ENCODE data around the gene RNASEH2C. TPM values are rescaled to one million over a fixed set of nuclear protein-coding genes. Genes with fewer than 3 reads are reported as not detected.

Gene RNASEH2C
- total RNA-seq, 5 donors from 2014 or later (not counting 1 experiment from before 2014, with no cell fraction given): 35.8 to 77.4 (median 70.7) TPM

DNA sequence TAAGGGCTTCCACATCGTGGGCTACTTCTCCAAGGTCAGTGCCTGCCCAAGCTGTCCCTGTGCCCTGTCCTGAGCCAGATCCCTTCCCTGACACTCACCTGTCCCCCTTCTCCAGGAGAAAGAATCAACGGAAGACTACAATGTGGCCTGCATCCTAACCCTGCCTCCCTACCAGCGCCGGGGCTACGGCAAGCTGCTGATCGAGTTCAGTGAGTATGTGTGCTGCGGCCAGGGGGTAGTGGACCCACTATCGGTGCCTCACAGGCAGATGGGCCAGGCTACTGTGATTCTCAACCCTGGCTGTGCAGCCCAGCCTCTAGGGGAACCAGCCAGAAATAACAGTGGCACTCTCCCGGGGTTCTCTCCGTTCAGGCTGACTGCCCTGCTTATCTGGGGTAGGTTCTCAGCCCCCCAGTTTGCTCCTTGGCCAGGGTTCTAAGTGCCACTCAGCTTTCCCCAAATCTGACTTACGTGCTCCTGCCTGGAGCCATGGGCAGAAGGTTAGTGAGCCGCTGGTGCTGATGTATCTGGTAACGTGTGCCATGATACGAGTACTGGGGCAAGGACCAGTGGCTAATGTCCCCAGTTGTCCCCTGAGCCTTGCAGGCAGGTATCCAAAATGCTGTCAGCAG, 3.7 kb downstream of the RNASEH2C start:
- H3K27me3 Mint-ChIP-seq: no peaks in the 10 kb centered on the region
- H3K36me3 Mint-ChIP-seq: peaks cover 43% of the 10 kb centered on the region
- WGBS (ENCODE audit: insufficient coverage): 90% methylated on average over 10 of the region's 14 CpGs

DNA sequence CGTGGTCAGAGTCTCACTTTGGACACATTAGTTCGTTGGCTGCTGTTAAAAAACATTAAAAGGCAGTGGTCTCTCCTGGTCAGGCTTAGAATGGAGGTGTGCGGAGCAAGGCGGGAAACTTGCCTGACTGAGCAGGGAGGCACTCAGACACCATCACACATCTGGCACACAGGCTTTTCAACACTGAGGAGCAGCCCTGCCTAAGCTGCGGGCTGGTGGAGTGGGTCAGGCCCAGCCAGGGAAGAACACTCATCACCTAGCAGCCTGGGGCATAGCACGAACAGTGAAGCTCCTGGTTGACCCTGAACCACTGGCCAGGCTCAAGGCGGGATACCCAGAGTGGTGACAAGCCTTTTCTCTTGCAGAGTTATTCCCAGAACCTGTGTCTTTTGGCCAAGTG, 4.3 kb downstream of the RNASEH2C start:
- ATAC-seq (replicated peaks in 1 of 4) (no peak), DNase-seq (no peak)
- CTCF ChIA-PET: no interaction called here
- Histone ChIP-seq H3K9me3 (no peaks in the 10 kb centered on the region), H3K4me1 (ENCODE audit: control insufficient read depth in 1 of 2, extremely low read depth in 1 of 2, insufficient read depth in 2 of 2, low read length in 2 of 2) (peaks cover 16 to 47% of the 10 kb centered on the region in 2 experiments), H3K4me3 (ENCODE audit: control insufficient read depth in 1 of 2, extremely low read depth in 1 of 2, low read length in 1 of 2) (no peak overlapping the region), H3K36me3 (ENCODE audit: control insufficient read depth in 2 of 2, extremely low read depth in 1 of 2, insufficient read depth in 1 of 2, low read length in 1 of 2) (peaks cover 29 to 65% of the 10 kb centered on the region in 2 donors), H3K27me3 (replicated peaks in 1 of 2; ENCODE audit: control insufficient read depth in 2 of 2, extremely low read depth in 1 of 2, insufficient read depth in 2 of 2, low read length in 1 of 2) (no peaks in the 10 kb centered on the region), H3K27ac (ENCODE audit: low read length) (no peak overlapping the region)
- Mint-ChIP-seq H3K9me3 (no peaks in the 10 kb centered on the region), H3K27ac (no peak overlapping the region), H3K4me1 (peaks cover 54 to 58% (median 54%) of the 10 kb centered on the region in 3 donors), H3K27me3 (no peaks in the 10 kb centered on the region), H3K4me3 (no peak overlapping the region), H3K36me3 (peaks cover 43% of the 10 kb centered on the region)
- POLR2A ChIA-PET: no interaction called here
- 88% methylated on average over 4 of the region's 7 CpGs for WGBS (ENCODE audit: insufficient coverage)

More for the DNA sequence above, 3.7 kb downstream of the RNASEH2C start:
- no peaks in the 10 kb centered on the region for H3K9me3 Mint-ChIP-seq
- DNase-seq: no peak
- Histone ChIP-seq H3K36me3 (ENCODE audit: control insufficient read depth in 2 of 2, extremely low read depth in 1 of 2, insufficient read depth in 1 of 2, low read length in 1 of 2) (peaks cover 29 to 65% of the 10 kb centered on the region in 2 donors), H3K27ac (ENCODE audit: low read length) (no peak overlapping the region), H3K27me3 (replicated peaks in 1 of 2; ENCODE audit: control insufficient read depth in 2 of 2, extremely low read depth in 1 of 2, insufficient read depth in 2 of 2, low read length in 1 of 2) (no peaks in the 10 kb centered on the region), H3K9me3 (no peaks in the 10 kb centered on the region), H3K4me1 (ENCODE audit: control insufficient read depth in 1 of 2, extremely low read depth in 1 of 2, insufficient read depth in 2 of 2, low read length in 2 of 2) (peaks cover 16 to 41% of the 10 kb centered on the region in 2 experiments), H3K4me3 (ENCODE audit: control insufficient read depth in 1 of 2, extremely low read depth in 1 of 2, low read length in 1 of 2) (no peak overlapping the region)
- CTCF ChIA-PET: no interaction called here
- H3K27ac Mint-ChIP-seq: no peak overlapping the region
- ATAC-seq (replicated peaks in 1 of 4): no peak
- H3K4me3 Mint-ChIP-seq: no peak overlapping the region
- H3K4me1 Mint-ChIP-seq: peaks cover 51 to 57% (median 54%) of the 10 kb centered on the region in 3 donors
- POLR2A ChIA-PET: no interaction called here

DNA sequence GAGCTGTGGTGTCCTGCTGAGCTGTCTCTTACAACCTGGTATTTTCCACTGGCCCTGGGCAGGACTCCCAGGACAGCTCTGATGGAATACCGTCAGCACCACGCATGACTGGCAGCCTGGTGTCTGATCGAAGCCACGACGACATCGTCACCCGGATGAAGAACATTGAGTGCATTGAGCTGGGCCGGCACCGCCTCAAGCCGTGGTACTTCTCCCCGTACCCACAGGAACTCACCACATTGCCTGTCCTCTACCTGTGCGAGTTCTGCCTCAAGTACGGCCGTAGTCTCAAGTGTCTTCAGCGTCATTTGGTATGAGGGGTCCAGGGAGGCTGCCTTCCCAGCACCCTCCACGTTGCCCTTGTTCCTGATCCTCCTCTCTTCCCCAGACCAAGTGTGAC, 6.2 kb downstream of the RNASEH2C start:
- Mint-ChIP-seq H3K9me3 (no peaks in the 10 kb centered on the region), H3K36me3 (peaks cover 43% of the 10 kb centered on the region), H3K4me3 (peak overlapping the region in 2 of 3 donors; percentile 7 to 49), H3K27ac (peak overlapping the region in 1 of 2 donors; percentile 28), H3K4me1 (peaks cover 46 to 49% (median 48%) of the 10 kb centered on the region in 3 donors), H3K27me3 (no peaks in the 10 kb centered on the region)
- CTCF ChIA-PET: no interaction called here
- Histone ChIP-seq H3K27ac (ENCODE audit: low read length) (no peak overlapping the region), H3K9me3 (no peaks in the 10 kb centered on the region), H3K36me3 (ENCODE audit: control insufficient read depth in 2 of 2, extremely low read depth in 1 of 2, insufficient read depth in 1 of 2, low read length in 1 of 2) (peaks cover 26 to 65% of the 10 kb centered on the region in 2 donors), H3K4me1 (ENCODE audit: control insufficient read depth in 1 of 2, extremely low read depth in 1 of 2, insufficient read depth in 2 of 2, low read length in 2 of 2) (peaks cover 12 to 42% of the 10 kb centered on the region in 2 experiments), H3K4me3 (ENCODE audit: control insufficient read depth in 1 of 2, extremely low read depth in 1 of 2, low read length in 1 of 2) (no peak overlapping the region), H3K27me3 (replicated peaks in 1 of 2; ENCODE audit: control insufficient read depth in 2 of 2, extremely low read depth in 1 of 2, insufficient read depth in 2 of 2, low read length in 1 of 2) (no peaks in the 10 kb centered on the region)
- POLR2A ChIA-PET: no interaction called here
- no peak for ATAC-seq (replicated peaks in 1 of 4)
- WGBS (ENCODE audit: insufficient coverage): 98% methylated on average over 8 of the region's 16 CpGs
- DNase-seq: no peak

DNA sequence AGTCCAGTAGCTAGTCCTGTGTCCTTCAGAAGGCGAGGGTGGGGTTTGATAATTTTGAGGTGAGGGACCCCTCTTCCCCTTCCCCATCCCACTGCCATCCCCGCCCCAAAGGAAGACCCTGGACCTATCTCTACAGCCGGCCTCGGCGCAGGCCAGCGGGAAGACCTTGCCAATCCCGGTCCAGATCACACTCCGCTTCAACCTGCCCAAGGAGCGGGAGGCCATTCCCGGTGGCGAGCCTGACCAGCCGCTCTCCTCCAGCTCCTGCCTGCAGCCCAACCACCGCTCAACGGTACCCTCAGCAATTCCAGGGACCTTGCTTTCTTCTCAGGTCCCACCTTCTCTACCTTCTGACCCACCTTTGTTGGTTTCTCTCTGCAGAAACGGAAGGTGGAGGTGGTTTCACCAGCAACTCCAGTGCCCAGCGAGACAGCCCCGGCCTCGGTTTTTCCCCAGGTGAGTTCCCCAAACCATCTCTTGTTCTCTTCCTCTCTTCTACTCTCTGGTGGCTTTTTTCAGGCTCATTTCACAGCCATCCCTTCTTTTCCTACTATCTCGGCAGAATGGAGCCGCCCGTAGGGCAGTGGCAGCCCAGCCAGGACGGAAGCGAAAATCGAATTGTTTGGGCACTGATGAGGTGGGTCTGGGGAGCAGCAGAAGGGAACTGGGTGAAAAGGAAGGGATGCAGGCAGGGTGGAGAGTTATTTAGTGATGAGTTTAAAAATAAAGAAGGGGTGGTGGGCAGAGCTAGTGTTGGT, 7.2 kb downstream of the RNASEH2C start:
- Mint-ChIP-seq H3K4me1 (peaks cover 36 to 39% (median 38%) of the 10 kb centered on the region in 3 donors), H3K36me3 (peaks cover 39% of the 10 kb centered on the region), H3K4me3 (peak overlapping the region; percentile 25 to 88 (median 61)), H3K9me3 (no peaks in the 10 kb centered on the region), H3K27me3 (no peaks in the 10 kb centered on the region), H3K27ac (peak overlapping the region; percentile 34 to 71)
- WGBS (ENCODE audit: insufficient coverage): 96% methylated on average over 15 of the region's 24 CpGs
- DNase-seq (no peak), ATAC-seq (replicated peaks in 1 of 4) (no peak)
- Histone ChIP-seq H3K36me3 (ENCODE audit: control insufficient read depth in 2 of 2, extremely low read depth in 1 of 2, insufficient read depth in 1 of 2, low read length in 1 of 2) (peaks cover 21 to 54% of the 10 kb centered on the region in 2 donors), H3K4me1 (ENCODE audit: control insufficient read depth in 1 of 2, extremely low read depth in 1 of 2, insufficient read depth in 2 of 2, low read length in 2 of 2) (peaks cover 7 to 32% of the 10 kb centered on the region in 2 experiments), H3K27ac (ENCODE audit: low read length) (peak overlapping the region; percentile 97), H3K9me3 (no peaks in the 10 kb centered on the region), H3K4me3 (ENCODE audit: control insufficient read depth in 1 of 2, extremely low read depth in 1 of 2, low read length in 1 of 2) (peak overlapping the region in 1 of 2 donors; percentile 87), H3K27me3 (replicated peaks in 1 of 2; ENCODE audit: control insufficient read depth in 2 of 2, extremely low read depth in 1 of 2, insufficient read depth in 2 of 2, low read length in 1 of 2) (peaks cover 0 to 6% of the 10 kb centered on the region in 2 experiments)
- ChIA-PET CTCF (interaction anchor here (0.6 to 2.0 kb wide), 2 partner anchors 105 to 841 kb away, joined by 3 to 20 read pairs; no protein-coding TSS in a partner anchor), POLR2A (no interaction called here)

DNA sequence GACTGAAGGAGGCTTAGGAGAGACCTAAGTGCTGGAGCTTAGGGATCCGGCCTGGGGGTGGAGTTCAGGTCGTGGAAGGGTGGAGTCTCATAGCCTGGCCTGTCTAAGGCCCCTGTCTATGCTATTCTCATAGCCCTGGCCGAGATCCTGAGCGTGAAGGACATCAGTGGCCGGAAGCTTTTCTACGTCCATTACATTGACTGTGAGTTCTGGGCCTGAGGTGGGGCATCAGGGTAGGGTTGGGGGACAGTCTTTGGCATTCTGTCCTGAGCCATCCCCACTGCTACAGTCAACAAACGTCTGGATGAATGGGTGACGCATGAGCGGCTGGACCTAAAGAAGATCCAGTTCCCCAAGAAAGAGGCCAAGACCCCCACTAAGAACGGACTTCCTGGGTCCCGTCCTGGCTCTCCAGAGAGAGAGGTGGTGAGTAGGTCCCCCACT, 7.9 kb downstream of the RNASEH2C start:
- ChIA-PET POLR2A (interaction anchor here in 1 of 2 donors (0.5 to 0.6 kb wide), 2 partner anchors 467 to 1630 kb away, joined by 3 read pairs; no protein-coding TSS in a partner anchor), CTCF (interaction anchor here in 1 of 2 donors (1.5 to 2.3 kb wide), 5 partner anchors 58 to 178 kb away, joined by 5 to 20 read pairs (median 12); partner anchors contain the start of genes AP5B1 and CCDC85B)
- peaks cover 0 to 6% of the 10 kb centered on the region in 2 experiments for H3K27me3 ChIP-seq (replicated peaks in 1 of 2; ENCODE audit: control insufficient read depth in 2 of 2, extremely low read depth in 1 of 2, insufficient read depth in 2 of 2, low read length in 1 of 2)
- H3K9me3 ChIP-seq: no peaks in the 10 kb centered on the region
- peaks cover 21 to 47% of the 10 kb centered on the region in 2 donors for H3K36me3 ChIP-seq (ENCODE audit: control insufficient read depth in 2 of 2, extremely low read depth in 1 of 2, insufficient read depth in 1 of 2, low read length in 1 of 2)
- WGBS (ENCODE audit: insufficient coverage): 89% methylated on average over 3 of the region's 11 CpGs
- Mint-ChIP-seq H3K27ac (peak overlapping the region; percentile 98 to 99), H3K4me3 (peak overlapping the region; percentile 88 to 92 (median 91)), H3K27me3 (no peaks in the 10 kb centered on the region), H3K36me3 (peaks cover 33% of the 10 kb centered on the region), H3K4me1 (peaks cover 28 to 32% (median 31%) of the 10 kb centered on the region in 3 donors), H3K9me3 (no peaks in the 10 kb centered on the region)
- H3K27ac ChIP-seq (ENCODE audit: low read length): peak overlapping the region; percentile 97
- ATAC-seq (replicated peaks in 1 of 4) (no peak), DNase-seq (no peak)
- peaks cover 7 to 27% of the 10 kb centered on the region in 2 experiments for H3K4me1 ChIP-seq (ENCODE audit: control insufficient read depth in 1 of 2, extremely low read depth in 1 of 2, insufficient read depth in 2 of 2, low read length in 2 of 2)
- H3K4me3 ChIP-seq (ENCODE audit: control insufficient read depth in 1 of 2, extremely low read depth in 1 of 2, low read length in 1 of 2): peak overlapping the region; percentile 87
